Ishikawa (cell line): ENCODE measurements around the gene SPDYC.

Experiments
- FOXM1 ChIP-seq: IDR thresholded peaks from 2 replicates; pipeline ENCODE4 v1.6.1; 2012; ENCODE audit warnings: low read depth, borderline replicate concordance
- NFIC ChIP-seq: IDR thresholded peaks from 2 replicates; pipeline ENCODE4 v1.6.1; 2012
- YY1 ChIP-seq: IDR thresholded peaks from 2 replicates; pipeline ENCODE4 v1.6.1; 2012; ENCODE audit warnings: low read depth

DNA sequence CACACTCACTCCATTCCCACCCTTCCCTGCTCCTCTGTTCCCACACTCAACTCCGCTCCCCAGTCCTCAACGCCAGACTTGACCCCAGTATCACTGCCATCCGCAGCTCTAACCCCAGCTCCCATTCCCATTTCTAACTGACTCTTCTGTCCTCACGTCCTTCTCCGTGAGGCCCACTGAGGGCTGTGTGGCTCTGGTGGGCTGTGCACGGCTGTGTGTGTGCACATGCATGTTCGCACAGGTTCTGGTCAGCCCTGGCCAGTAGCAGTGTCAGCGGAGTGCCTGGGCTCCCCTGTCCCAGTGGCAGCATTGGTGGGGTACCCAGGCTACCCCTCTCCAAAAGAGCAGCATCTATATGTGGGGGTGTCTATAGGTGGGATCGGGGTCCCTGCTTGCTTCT lies 16.7 kb downstream of the SPDYC start:
- TF ChIP-seq YY1, result no peak
- no peak for TF ChIP-seq FOXM1
- TF ChIP-seq NFIC, result no peak
